AG04450 (cell line): ENCODE measurements around the gene OLFM3. TPM values are rescaled to one million over a fixed set of nuclear protein-coding genes. Genes with fewer than 3 reads are reported as not detected.

Experiments
- CTCF ChIA-PET: fragments of 300-600, 350-600 bp; formaldehyde crosslinking; extraction: SDS; loops from one replicate; lab custom pipeline; 2022; ENCODE audit warnings: antibody characterized with exemption, inconsistent platforms; lab: Charles Lee
- POLR2A ChIA-PET: fragments of 350-600 bp; formaldehyde crosslinking; extraction: SDS; loops from one replicate; lab custom pipeline; 2021; ENCODE audit warnings: antibody characterized with exemption, inconsistent platforms; lab: Yijun Ruan, JAX
- DNase-seq: peaks from one replicate; pipeline ENCODE4 v3.0.0-alpha.2; 2011; ENCODE audit warnings: low read depth, low spot score
- H3K27ac ChIP-seq: one replicate; pipeline ENCODE4 v1.5.1; 2012; ENCODE audit warnings: low read depth, low read length, control low read depth
- H3K27me3 ChIP-seq: one replicate; pipeline ENCODE4 v1.6.0; 2012; ENCODE audit warnings: low read length; ENCODE audit not compliant: control insufficient read depth, insufficient read depth
- H3K4me3 ChIP-seq: 2 replicates; pipeline ENCODE4 v1.5.1; 2011; ENCODE audit warnings: mild to moderate bottlenecking, low read depth, low read length, control low read depth
- H3K9me3 ChIP-seq: 2 replicates; pipeline ENCODE4 v1.5.1; 2012; ENCODE audit warnings: low read length; ENCODE audit not compliant: control insufficient read depth, insufficient read depth
- CTCF ChIP-seq: IDR thresholded peaks from 2 replicates; pipeline ENCODE4 v1.5.1; 2011; ENCODE audit warnings: low read depth, low read length, control low read depth, inconsistent platforms
- polyA plus RNA-seq: library from polyadenylated mRNA; depleted of rRNA; stranded (reverse); fragments of >200 nt; gene quantifications from 2 replicates; pipeline ENCODE4 v1.2.3, GENCODE V29; 2011

The OLFM3 gene
- polyA plus RNA-seq, 1 experiment: not detected

DNA sequence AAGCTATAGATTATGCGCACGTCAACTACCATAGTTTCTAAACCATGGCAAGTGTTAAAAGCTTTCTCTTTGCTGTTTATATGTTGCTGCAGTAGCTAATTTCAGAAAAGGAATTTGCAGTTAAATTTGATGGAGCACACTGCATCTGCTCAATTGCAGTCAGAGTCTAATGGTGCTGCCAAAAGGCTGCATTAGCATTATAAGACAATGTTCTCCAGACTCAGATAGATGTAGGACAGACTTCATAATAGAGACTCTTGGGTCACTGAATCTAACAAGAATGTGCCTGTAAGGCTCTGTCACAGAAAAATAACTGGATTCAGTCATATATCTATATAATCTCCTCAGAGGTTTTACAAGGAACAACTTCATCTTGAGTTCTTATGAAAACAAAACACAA lies 198.3 kb downstream of the OLFM3 start:
- Histone ChIP-seq H3K27me3 (no peaks in the 10 kb centered on the region), H3K4me3 (no peak overlapping the region), H3K27ac (no peak overlapping the region), H3K9me3 (no peaks in the 10 kb centered on the region)
- TF ChIP-seq CTCF: no peak
- ChIA-PET CTCF (no interaction called here), POLR2A (no interaction called here)
- no peak for DNase-seq

DNA sequence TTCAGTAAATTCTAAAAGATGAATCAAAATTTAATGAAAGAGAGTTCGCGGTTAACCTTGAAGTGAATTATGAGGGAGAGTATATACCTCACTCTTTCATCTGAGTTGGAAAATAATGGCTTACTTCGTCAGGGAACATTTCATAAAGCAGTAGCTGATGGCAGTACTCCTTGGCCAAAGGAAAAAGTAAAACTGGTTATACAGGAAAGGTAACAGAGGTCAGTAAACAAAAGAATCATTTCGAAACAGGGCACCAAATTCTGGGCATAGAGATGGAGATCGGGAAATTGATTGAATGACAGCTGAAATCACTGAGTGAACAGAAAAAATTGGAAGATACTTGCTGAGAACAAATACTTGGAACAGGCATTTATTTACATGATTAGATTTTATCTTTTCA lies 199.0 kb downstream of the OLFM3 start:
- no peaks in the 10 kb centered on the region for H3K27me3 ChIP-seq
- no peak for DNase-seq
- no peak overlapping the region for H3K4me3 ChIP-seq
- no peak overlapping the region for H3K27ac ChIP-seq
- ChIA-PET POLR2A (no interaction called here), CTCF (no interaction called here)
- no peak for TF ChIP-seq CTCF
- no peaks in the 10 kb centered on the region for H3K9me3 ChIP-seq

DNA sequence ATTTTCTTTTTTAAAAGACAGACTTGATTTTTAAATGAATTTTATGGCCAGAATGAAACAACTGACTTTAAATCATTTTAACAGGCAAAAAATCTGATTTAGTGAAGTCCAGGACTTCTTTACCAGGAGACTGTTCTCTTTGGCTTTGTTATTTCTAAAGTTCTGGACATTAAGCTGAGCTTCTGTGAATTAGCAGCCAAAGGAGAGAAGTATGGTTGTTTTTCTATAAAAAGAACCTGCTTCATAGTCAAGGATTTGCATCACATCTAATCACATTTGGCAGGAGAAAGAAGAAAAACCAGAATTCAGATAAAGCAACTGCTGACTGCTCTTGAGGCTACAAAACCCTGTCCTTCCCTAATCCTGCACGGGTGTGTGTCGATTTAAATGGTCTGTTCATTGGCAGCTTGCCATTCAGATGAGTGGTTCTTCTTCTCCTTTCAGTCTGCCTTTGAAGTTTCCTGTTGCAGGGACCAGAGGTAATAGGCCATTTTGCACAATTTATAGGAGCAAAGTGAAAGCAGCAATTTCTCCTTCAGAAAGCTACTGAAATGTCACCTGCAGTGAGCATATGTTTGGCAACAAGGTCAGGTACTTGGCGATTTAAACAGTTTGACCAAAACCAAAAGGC lies 215.4 kb downstream of the OLFM3 start:
- POLR2A ChIA-PET: no interaction called here
- Histone ChIP-seq H3K27me3 (no peaks in the 10 kb centered on the region), H3K4me3 (no peak overlapping the region), H3K9me3 (no peaks in the 10 kb centered on the region), H3K27ac (no peak overlapping the region)
- CTCF ChIA-PET: no interaction called here
- no peak for DNase-seq
- TF ChIP-seq CTCF: no peak

DNA sequence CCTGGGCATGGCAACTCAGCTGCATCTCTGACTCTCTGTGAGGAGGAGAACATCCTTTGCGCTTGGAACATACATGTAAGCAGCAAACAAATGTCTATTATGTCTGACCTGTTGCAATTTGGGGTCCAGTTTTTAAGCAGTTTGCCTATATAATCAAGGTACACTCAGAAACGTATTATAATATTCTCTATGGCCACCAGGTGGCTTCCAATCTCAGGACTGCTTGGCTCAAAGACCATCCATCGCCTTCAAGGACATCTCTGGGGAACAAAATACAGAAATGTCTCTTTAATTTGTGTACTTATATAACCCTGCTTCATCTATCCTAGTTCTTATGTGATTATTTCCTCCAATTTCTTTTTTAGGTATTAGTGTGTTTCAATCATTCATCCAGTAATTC lies 227.2 kb downstream of the OLFM3 start:
- ChIA-PET POLR2A (no interaction called here), CTCF (interaction anchor here (0.9 kb wide), 1 partner anchor 11 kb away, joined by 3 read pairs; no protein-coding TSS in a partner anchor)
- peak; percentile 43 for TF ChIP-seq CTCF
- Histone ChIP-seq H3K4me3 (no peak overlapping the region), H3K27me3 (no peaks in the 10 kb centered on the region), H3K27ac (no peak overlapping the region), H3K9me3 (no peaks in the 10 kb centered on the region)
- no peak for DNase-seq

- no peak for DNase-seq
- CTCF ChIA-PET: no interaction called here
- H3K9me3 ChIP-seq: no peaks in the 10 kb centered on the region
- no peak overlapping the region for H3K4me3 ChIP-seq
- TF ChIP-seq CTCF: no peak
- POLR2A ChIA-PET: no interaction called here
- no peaks in the 10 kb centered on the region for H3K27me3 ChIP-seq
- no peak overlapping the region for H3K27ac ChIP-seq
Measured at GRCh38 chr1:101757985-101758384, 238.7 kb downstream of the OLFM3 start.
